WTC11 (cell line): ENCODE results near the gene OCRL.

ENCODE experiments used
- CTCF ChIP-seq: fragments of 200-600 bp; IDR thresholded peaks from 2 replicates; pipeline ENCODE4 v1.8.0; 2022; ENCODE audit warnings: antibody characterized with exemption
- ZNF121 ChIP-seq: sonication (generic); formaldehyde crosslinking; IDR thresholded peaks from 2 replicates; pipeline ENCODE4 v1.8.0; 2023; ENCODE audit warnings: missing genetic modification reagents
- ZNF317 ChIP-seq: sonication (generic); formaldehyde crosslinking; IDR thresholded peaks from 2 replicates; pipeline ENCODE4 v1.8.1; 2023; ENCODE audit warnings: low read depth, mild to moderate bottlenecking, moderate library complexity, missing genetic modification reagents, borderline replicate concordance
- ZNF671 ChIP-seq: fragments of 250-450 bp; sonication (Bioruptor Pico); IDR thresholded peaks from 2 replicates; pipeline ENCODE4 v1.8.0; 2021; ENCODE audit warnings: mild to moderate bottlenecking
- TF ChIP-seq, protein P1 (sequence below): sonication (generic); formaldehyde crosslinking; conservative IDR thresholded peaks from 2 replicates; pipeline ENCODE4 v1.8.1; 2023; ENCODE audit warnings: mild to moderate bottlenecking, low read depth, missing genetic modification reagents, moderate library complexity
- TF ChIP-seq, protein P2 (sequence below): sonication (generic); formaldehyde crosslinking; IDR thresholded peaks from 2 replicates; pipeline ENCODE4 v1.8.0; 2022; ENCODE audit warnings: mild to moderate bottlenecking, missing genetic modification reagents

DNA sequence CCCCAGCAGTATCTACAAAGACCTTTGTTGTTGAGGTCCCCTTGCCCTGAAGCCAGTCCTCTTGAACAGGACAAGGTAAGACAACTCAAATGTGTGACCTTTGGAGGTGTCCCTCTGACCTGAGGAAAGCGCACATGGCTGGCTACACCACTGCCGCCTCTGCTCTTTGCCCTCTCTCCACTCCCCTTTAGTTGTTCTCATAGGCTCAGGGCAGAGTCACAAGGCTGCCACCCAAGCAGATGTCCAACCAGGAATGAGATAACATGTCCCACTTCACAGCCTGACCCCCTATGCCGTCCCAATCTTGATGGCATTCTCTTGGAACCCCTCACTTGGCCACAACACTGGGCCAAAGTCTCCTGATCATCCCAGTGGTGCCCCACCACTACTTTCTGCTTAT, 68.4 kb downstream of the OCRL start:
- TF ChIP-seq ZNF121 (CRISPR knock-in tag) (no peak), CTCF (no peak), ZNF671 (CRISPR knock-in tag) (no peak), ZNF317 (CRISPR knock-in tag) (no peak)
- TF ChIP-seq, protein P1, sequence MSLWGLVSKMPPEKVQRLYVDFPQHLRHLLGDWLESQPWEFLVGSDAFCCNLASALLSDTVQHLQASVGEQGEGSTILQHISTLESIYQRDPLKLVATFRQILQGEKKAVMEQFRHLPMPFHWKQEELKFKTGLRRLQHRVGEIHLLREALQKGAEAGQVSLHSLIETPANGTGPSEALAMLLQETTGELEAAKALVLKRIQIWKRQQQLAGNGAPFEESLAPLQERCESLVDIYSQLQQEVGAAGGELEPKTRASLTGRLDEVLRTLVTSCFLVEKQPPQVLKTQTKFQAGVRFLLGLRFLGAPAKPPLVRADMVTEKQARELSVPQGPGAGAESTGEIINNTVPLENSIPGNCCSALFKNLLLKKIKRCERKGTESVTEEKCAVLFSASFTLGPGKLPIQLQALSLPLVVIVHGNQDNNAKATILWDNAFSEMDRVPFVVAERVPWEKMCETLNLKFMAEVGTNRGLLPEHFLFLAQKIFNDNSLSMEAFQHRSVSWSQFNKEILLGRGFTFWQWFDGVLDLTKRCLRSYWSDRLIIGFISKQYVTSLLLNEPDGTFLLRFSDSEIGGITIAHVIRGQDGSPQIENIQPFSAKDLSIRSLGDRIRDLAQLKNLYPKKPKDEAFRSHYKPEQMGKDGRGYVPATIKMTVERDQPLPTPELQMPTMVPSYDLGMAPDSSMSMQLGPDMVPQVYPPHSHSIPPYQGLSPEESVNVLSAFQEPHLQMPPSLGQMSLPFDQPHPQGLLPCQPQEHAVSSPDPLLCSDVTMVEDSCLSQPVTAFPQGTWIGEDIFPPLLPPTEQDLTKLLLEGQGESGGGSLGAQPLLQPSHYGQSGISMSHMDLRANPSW = no peak
- TF ChIP-seq, protein P2, sequence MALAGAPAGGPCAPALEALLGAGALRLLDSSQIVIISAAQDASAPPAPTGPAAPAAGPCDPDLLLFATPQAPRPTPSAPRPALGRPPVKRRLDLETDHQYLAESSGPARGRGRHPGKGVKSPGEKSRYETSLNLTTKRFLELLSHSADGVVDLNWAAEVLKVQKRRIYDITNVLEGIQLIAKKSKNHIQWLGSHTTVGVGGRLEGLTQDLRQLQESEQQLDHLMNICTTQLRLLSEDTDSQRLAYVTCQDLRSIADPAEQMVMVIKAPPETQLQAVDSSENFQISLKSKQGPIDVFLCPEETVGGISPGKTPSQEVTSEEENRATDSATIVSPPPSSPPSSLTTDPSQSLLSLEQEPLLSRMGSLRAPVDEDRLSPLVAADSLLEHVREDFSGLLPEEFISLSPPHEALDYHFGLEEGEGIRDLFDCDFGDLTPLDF (CRISPR knock-in tag) = no peak
